Erythroblast (primary cell): ENCODE results near the gene EPHB2.

ENCODE experiments used
- GATA1 ChIP-seq: IDR thresholded peaks from 2 replicates; pipeline ENCODE4 v1.6.1; 2011; ENCODE audit warnings: low read depth, mild to moderate bottlenecking, control low read depth, low read length, moderate library complexity
- POLR2A ChIP-seq: IDR thresholded peaks from 2 replicates; pipeline ENCODE4 v1.6.1; 2011; ENCODE audit warnings: mild to moderate bottlenecking, low read length

DNA sequence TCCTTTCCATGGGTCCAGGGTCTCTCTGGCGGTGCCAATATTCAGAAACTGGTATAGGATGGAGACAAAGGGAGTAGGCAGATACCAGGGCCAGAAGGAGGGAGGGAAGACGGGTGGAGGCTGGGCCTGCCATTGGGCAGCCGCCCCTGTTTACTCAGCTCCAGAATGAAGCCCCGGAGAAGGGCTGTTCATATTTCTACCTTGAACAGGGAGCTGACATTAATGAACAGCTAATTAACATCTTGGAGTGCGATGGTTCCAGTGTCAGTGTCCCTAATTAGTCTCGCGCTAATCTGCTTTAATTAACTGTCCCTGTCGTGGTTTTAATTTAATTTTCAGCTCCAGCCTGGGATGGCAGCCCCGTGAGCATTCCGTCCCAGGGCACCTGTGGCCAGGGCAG, 113.8 kb downstream of the EPHB2 start:
- no peak for TF ChIP-seq POLR2A
- no peak for TF ChIP-seq GATA1
